AG09309 (cell line): ENCODE results near the gene ERBB4.
"Not testable (repeated sequence)": the region's sequence is repeated elsewhere in the genome, so short reads cannot be mapped to it uniquely, and the experiment has no call there.

Source experiments
- DNase-seq: peaks from one replicate; pipeline ENCODE4 v3.0.0-alpha.2; 2010; ENCODE audit warnings: low read depth
- H3K4me3 ChIP-seq: 2 replicates; pipeline ENCODE4 v1.5.1; 2011; ENCODE audit warnings: mild to moderate bottlenecking, low read depth, low read length, moderate library complexity; ENCODE audit not compliant: control insufficient read depth
- CTCF ChIP-seq: IDR thresholded peaks from 2 replicates; pipeline ENCODE4 v1.5.1; 2011; ENCODE audit warnings: mild to moderate bottlenecking, low read depth, low read length, inconsistent platforms; ENCODE audit not compliant: insufficient read depth, control insufficient read depth; ENCODE audit errors: missing control alignments

The ERBB4 gene

GRCh38 chr2:212197776-212198175, 340.8 kb downstream of the ERBB4 start:
- DNase-seq = no peak
- H3K4me3 ChIP-seq = no peak overlapping the region
- TF ChIP-seq CTCF = no peak

GRCh38 chr2:212195626-212196025, 343.0 kb downstream of the ERBB4 start:
- H3K4me3 ChIP-seq = no peak overlapping the region
- no peak for TF ChIP-seq CTCF
- DNase-seq = no peak

- no peak for DNase-seq
- no peak for TF ChIP-seq CTCF
- no peak overlapping the region for H3K4me3 ChIP-seq
These were observed 344.2 kb downstream of the ERBB4 start for GRCh38 chr2:212194396-212194795.

GRCh38 chr2:212193803-212194202, 344.8 kb downstream of the ERBB4 start:
- TF ChIP-seq CTCF = no peak

GRCh38 chr2:212193056-212193455, 345.5 kb downstream of the ERBB4 start:
- H3K4me3 ChIP-seq = no peak overlapping the region
- no peak for DNase-seq
- no peak for TF ChIP-seq CTCF

More at GRCh38 chr2:212193803-212194202, 344.8 kb downstream of the ERBB4 start:
- no peak for DNase-seq
- no peak overlapping the region for H3K4me3 ChIP-seq

- not testable (repeated sequence) for DNase-seq, H3K4me3 ChIP-seq
These were observed 347.2 kb downstream of the ERBB4 start for GRCh38 chr2:212191438-212191837.

- no peak for DNase-seq
- no peak for TF ChIP-seq CTCF
- no peak overlapping the region for H3K4me3 ChIP-seq
These were observed 352.4 kb downstream of the ERBB4 start for GRCh38 chr2:212186166-212186565.
